Measurements from ENCODE around the gene PADI1.

The PADI1 gene

DNA sequence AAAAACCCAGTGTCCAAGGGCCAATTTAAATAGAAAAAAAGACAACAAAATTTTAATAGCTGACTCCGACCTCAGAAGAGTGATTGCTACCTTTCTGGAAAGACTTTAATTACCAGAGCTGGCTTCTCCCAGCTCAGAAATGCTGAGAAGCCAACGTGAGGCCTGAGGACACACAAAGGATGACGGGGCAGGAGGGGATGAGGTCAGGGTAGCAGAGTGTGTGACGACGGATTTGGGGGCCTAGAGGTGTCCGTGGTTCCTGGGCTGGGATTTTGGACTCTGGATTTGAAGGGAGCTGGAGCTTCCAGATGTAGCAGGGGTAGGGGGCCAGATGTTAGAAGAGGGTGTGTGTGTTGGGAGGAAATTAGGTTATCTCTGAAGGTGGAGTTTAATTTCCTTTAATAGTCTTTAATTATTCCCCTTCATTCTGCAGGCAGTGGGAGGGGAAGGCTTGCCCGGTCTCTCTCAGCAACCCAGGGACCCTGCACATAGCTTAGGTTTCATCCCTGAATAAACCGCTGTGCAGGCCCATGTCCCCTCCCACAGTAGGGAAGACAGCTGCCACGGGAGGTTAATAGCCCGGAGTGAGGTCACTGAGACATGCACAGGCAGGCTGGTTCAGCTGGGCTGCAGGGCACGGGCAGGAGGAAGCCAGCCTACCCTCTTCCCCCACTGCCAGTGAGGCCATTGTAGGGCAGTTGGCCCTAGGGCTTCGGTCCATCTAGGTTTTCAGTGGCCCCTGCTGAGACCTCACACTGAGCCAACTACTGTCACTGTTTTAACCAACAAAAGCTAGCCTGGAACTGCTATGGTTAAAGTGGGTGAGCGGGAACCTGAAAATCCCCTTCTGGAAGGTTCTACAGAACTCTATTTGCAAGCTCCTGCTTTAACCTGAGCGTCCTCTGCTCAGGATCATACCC is 40.2 kb downstream of the PADI1 start:
- DNase-seq (ENCODE audit: low spot score): no peak

DNA sequence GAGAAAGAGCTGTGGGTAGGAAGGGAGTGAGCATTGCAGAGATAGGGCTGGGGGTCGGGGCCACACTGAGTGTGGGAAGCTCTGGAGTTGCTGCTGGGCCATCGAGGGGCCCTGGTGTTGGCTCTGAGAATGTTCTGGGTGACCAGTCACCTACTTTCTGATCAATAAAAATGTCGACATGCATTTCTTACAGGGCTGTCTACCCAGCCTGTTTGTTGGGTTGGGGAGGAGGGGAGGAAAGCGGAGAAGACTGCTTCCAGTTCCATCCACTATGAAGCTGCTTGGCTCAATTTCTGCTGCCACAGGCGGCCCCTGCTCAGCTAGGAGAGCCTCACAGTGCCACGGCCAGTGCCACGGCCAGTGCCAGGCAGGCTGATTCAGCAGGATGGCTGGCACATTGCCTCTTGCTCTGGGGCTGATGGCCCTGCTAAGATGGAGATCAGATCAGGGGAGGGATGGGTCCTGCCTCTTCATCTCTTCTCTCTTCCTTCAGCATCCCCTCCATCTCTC is 40.9 kb downstream of the PADI1 start:
- no peak for DNase-seq (ENCODE audit: low spot score)

DNA sequence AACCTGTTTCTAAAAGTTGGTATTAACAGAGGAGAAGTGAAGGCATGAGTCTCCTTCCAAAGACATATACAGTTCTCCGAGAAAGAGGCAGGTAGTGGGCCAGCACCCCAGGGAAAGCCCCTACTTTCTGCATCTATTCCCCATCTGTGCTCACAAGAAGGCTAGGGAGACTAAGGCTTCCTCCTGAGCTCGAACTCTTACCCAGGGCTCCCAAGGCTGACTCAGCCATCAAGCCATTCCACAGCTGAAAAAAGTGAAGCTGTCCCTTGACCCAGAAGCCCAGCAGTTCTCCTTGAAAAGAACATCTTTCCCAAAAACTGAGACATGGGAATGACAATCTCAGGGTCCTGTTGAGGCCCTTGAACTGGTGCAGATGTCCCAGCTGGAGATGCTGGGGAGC is 42.0 kb downstream of the PADI1 start:
- no peak for DNase-seq (ENCODE audit: low spot score)

DNA sequence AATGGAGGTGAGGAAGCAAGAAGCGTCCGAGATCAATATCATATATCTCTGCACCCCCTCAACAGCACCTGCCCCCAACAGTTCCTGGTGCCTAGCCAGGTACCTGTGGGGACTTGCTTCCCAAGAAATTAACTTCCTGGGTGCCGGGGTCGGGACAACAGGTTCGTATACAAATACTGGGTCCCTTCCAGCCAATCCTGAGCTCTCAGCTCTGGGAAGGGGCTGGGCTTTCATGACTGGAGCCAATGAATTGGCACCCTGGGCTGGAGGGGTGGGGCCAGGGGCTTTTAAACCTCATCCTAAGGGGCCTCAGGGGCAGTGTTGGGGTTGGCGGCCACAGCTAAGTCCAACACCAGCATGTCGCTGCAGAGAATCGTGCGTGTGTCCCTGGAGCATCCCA is 43.9 kb downstream of the PADI1 start, which contains the start of gene PADI3:
Gene PADI3 (plus strand): TSS at position 318 of the 400 bp plus-strand sequence. CDS start 40 bp downstream, at position 358.
- no peak for DNase-seq (ENCODE audit: low spot score)

DNA sequence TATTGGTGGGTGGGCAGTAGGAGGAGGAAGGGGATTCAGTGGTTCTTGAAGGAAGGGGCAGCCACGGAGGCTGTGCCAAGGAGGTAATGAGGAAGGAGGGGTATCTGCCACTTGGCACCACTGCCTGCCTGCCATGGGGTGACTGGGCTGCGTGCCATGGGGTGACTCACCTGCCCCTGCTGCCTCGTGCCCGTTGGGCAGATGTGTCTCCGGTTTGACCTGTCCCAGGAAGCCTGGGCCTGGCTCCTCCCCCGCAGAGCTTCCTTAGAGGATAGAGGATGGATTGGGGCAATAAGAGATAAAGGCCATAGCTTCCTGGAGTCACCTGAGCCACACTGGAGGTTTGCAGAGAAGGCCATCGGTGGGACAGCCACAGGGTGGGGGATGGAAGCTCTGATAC is 45.7 kb downstream of the PADI1 start:
- no peak for DNase-seq (ENCODE audit: low spot score)

DNA sequence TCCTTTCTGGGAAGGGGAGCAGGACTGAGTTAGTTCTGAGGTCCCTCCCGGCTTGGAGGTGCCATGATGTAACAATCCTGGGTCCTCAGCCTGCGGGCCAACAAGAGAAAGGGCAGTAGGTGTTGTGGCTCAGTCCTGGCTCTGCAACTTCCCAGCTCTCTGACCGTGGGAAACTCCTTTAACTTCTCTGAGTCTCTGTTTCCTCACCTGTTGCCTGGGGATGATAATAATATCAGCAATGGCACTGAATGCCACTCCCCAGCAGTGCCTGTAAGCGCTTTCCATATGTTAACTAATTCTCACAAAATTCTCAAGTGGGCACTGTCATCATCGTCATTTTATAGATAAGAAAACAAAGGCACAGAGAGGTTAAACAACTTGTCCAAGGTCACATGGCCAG is 46.3 kb downstream of the PADI1 start:
- DNase-seq (ENCODE audit: low spot score): no peak

DNA sequence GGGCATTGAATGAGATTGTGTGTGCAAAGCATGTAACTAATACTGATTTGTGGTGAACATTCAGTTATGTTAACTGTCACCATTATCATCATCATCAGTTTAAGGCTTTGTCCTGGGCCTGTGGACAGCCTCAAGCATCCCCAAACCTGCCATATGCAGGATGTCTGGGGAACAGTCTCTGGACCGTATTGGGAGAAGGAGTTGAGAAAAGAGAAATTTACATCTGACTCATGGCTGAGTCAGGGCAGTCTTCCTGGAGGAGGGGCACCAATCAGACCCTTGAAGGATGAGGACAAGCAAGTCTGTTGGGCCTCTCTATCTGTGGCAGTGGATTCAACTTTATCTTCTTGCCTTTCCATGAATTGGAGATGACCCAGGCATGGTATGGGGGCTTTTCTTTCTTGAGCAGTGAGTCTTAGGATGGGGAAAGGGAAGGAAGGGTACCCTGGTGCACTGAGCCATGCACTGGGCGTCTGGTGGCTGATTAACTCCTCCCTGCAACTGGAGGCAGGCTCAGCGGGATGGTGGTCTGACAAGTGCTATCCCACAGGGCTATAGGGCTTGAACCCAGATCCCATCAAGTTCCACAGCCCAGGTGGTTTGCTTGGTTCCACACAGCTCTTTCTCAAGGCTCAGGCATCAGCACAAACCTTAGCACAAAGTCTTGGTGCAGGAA is 46.9 kb downstream of the PADI1 start:
- DNase-seq (ENCODE audit: low spot score): peak; percentile 44

DNA sequence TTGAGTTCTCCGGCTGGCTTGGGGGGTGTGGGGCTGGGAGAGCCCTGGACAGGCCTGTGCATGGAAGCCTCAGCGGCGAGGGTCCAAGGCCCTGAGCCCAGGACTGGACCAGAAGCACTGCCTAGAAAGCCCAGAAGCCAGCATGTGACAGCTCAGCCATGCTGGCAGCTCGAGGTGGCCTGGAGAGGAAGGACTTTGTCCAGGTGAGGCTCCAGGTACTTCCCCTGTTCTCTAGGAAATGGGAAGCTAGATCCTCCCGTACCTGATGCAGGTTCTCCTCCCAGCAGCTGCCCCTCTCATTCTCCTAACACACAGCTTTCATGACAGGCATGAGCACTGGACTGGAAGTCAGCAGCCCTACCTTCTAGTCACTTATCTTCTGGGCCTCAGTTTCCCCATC is 50.4 kb downstream of the PADI1 start:
- DNase-seq (ENCODE audit: low spot score): no peak

DNA sequence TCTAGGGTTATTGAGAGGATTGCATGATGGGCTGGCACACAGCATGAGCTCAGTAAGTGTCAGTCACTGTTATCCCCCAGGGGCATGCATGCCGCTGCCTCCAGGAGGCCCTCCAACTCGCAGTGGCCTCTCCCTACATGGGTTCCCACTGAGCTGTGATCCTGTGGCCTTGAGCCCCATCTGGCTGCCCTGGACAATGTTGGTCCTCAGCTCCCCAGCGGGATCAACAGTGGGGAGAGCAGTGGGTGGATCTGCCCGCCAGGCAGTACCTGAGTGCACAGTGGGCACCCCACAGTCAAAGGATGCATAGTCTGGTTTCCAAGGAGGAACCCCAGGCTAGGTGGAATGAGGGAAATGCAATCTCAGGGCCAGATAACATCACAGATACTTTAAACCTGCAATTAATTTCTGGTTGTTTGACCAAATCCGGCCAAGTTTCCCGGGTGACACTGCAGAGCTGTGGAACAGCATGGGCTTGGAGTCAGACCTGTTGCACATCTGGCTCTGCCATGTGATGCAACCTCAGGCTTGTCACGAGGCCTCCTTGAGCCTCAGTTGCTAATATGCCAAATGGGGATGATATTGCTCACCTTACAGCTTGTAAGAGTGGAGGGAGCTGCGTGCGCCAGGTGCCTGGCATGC is 53.3 kb downstream of the PADI1 start:
- peak; percentile 54 for DNase-seq (ENCODE audit: low spot score)

DNA sequence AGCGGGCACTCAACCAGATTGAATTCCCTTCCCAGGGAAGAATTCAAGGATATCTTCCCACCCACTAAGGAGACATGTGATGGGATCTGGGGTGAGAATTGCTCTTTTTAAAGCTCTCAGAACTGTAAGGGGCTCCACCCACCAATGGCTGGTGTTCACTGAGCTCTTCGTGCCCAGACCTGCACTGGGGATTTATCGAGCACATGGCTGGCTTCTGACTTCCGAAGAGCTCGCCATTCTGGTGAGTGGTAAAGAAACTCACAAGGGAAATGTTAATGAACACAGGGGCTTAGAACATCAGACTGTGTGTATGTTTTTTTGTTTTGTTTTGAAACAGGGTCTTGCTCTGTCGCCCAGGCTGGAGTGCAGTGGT is 53.8 kb downstream of the PADI1 start:
- no peak for DNase-seq (ENCODE audit: low spot score)

DNA sequence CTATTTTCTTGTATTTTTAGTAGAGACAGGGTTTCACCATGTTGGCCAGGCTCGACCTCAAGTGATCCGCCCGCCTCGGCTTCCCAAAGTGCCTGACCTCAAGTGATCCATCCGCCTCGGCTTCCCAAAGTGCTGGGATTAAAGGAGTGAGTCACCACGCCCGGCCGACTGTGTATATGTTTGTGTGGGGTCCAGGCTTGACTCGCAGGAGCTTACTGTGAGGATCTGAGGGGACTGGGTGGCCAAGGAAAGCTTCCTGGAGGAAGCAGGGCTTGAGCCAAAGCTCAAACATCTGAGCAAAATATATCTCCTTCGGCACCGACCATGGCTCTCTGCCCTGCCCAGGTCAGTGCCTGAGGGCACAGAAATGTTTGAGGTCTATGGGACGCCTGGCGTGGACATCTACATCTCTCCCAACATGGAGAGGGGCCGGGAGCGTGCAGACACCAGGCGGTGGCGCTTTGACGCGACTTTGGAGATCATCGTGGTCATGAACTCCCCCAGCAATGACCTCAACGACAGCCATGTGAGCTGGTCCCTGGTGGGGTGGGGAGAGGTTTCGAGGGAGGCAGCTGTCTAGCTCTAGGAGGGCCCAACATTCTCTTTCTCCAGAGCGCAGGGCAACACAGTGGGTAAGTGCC is 54.4 kb downstream of the PADI1 start:
- DNase-seq (ENCODE audit: low spot score): no peak

DNA sequence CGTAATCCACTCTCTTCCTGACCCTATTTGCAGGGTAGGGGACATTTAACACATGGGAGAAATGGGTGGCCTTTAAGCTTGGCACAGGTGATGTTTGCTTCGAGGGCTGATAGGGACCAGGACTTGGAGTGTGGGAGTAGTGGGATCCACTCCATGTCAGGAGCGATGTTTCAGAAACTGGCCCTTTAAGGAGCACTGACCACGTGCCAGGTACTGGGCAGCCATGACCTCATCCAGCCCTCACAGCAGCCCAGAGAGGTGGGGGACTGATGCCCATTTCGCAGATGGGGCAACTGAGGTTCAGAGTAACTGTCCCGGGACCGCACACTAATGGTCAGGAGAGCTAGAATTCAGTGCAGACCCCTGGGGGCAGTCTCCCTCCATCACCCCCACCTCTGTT is 55.3 kb downstream of the PADI1 start:
- DNase-seq (ENCODE audit: low spot score): no peak

DNA sequence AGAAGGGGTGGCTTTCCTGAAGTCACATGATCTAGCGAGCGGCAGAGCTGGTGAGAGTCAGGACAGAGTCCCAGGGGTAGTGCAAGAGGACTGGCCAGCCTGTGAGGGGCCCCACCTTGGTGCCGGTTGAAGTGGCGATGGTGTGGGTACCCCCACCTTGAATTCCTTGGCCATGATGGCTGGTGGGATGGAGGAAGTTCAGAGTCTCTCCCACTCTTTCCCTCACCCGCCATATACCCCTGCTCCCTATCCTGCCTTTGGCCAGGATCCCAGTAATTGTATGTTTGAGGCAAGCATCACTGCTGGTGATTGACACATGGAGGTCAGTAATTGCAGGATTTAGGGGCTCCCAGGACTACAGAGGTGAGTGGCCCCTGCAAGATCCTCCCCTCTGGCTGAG is 55.8 kb downstream of the PADI1 start:
- no peak for DNase-seq (ENCODE audit: low spot score)

DNA sequence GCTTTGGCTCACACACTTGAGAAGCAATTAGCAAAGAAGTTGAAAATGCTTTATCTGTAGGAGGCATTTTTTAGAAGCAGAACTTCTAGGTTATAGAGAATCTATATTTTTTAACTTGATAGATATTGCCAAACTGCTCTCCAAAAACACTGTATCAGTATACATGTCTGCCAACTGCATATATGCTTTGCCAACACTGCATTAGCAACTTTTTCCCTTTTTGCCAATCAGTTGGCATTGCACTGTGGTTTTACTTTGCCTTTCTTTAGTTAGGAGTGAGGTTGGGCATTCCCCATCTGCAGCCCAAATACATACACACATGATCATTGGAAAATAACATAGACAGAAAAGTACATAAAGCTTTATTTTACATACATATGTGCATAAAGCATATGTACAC is 59.0 kb downstream of the PADI1 start:
- DNase-seq (ENCODE audit: low spot score): no peak

DNA sequence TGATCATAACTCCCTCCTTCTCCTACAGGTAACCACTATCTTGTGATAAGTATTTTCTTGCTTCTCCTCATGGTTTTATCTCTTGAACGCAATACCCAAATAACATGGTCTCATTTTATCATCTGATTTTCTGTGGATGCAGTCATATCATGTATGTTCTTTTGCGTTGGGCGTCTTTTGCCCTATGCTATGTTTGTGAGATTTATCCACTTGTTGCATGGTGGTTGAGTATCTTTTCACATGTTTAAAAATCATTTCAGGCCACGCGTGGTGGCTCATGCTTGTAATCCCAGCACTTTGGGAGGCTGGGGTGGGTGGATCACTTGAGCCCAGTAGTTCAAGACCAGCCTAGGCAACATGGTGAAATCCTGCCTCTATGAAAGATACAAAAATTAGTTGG is 59.5 kb downstream of the PADI1 start:
- no peak for DNase-seq (ENCODE audit: low spot score)

DNA sequence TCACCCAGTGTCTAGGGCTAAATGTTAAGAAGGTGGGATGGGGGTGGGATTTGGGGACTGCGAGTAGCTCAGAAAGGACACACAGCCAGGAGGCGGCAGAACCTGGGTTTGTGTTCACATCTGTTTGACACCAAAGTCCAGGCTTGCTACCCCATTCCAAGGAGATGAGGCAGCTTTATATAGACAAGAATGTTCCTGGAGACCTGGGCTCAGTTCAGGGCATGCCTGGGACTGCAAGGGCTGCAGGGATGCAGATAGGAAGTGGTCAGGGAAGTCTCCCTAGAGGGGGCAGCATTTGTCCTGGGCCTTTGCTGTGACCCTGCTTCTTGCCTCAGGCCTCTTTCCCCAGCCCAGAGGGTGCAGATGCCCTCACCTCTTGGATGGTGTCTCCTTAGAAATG is 60.2 kb downstream of the PADI1 start:
- peak; percentile 46 for DNase-seq (ENCODE audit: low spot score)

DNA sequence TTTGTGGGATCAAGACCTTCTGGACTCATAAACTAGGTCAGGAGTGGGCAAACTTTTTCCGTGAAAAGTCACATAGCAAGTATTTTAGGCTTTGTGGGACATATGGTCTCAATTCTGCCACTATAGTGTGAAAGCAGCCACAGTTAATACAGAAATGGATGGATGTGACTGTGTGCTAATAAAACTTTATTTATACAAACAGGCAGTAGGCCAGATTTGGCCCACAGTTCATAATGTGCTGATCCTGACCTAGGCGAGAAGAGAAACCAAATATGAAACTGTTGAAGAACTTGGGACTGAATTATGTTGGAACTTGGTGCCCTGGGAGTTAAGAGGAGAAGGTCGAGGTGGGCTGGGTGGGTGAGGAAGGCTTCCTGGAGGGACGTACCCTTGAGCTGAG is 61.0 kb downstream of the PADI1 start:
- DNase-seq (ENCODE audit: low spot score): no peak

DNA sequence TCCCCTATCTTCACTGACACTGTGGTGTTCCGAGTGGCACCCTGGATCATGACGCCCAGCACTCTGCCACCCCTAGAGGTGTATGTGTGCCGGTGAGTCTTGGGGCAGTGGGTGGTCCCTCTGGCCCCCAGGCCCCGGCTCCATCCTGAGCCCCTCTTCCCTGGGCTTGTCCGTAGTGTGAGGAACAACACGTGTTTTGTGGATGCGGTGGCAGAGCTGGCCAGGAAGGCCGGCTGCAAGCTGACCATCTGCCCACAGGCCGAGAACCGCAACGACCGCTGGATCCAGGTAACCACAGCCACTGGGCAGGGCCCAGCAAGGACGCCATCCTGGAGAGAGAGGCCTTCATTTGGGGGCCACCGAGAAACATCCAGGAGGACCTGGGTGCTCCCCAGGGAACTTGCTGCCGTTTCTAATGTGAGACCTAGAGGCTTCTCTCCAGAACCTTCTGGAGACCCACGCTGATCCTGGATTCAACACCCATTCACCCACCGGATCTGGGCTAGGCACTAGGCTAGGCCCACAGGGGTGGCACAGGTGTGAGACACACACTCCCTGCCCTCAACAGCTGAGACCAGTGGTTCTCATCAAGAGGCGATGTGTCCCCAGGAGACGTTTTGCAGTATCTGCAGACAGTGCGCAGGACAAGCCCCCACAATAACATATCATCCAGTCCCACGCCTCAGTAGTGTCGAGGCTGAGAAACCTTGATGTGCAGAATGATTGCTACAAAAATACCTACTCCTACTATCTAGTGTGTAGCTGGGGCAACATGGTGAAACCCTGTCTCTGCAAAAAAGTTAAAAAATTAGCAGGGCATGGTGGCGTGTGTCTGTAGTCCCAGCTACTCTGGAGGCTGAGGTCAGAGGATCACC is 66.2 kb downstream of the PADI1 start:
- no peak for DNase-seq (ENCODE audit: low spot score)

DNA sequence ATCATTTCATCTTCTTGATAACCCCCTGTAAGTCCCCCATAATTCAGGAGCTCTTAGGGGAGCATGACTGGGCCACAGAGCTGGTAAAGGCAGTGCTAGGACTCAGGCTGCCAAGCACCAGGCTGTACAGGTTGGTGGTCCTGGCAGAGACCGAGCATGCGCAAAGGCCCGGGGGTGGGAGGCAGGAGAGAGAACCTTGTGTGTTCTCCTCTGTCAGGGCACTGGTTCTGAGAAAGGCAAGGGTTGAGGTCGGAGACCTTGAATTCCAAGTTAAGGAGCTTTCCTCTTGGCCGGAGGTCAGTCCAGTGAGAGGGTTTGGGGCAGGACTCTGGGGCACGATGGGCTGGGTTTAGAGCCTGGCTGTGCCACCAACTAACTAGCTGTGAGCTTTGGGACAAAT is 67.1 kb downstream of the PADI1 start:
- no peak for DNase-seq (ENCODE audit: low spot score)

DNA sequence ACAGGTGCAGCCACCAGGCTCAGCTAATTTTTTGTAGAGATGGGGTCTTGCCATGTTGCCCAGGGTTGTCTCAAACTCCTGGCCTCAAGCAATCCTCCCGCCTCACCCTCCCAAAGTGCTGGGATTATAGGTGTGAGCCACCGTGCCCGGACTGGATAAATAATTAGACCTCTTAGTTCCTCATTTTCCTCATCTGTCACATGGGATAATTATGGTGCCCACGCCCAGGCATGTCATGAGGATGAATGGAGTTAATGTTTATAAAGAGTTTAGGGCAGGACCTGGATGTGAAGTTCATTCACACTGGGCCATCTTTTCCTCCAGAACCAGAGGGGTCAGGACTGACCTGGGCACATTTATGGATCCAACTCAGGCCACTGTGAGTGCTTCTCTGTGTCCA is 67.7 kb downstream of the PADI1 start:
- no peak for DNase-seq (ENCODE audit: low spot score)

DNA sequence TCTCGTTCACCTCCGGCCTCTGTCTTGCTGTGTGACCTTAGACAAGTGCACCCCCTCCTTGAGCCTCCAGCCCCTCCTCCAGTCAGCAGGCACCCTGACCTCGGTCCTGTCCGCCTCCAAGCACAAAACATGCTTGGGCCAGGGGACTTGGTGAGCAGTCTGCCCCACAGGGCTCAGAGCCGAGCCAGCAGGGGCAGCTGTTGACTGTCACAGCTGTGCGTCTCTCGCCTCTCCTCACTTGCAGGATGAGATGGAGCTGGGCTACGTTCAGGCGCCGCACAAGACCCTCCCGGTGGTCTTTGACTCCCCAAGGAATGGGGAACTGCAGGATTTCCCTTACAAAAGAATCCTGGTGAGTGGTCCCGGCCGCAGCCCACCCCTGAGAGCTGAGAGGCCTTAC is 68.2 kb downstream of the PADI1 start:
- DNase-seq (ENCODE audit: low spot score): no peak
